Measurements from ENCODE around the gene FZD4. TPM values are rescaled to one million over a fixed set of nuclear protein-coding genes. Genes with fewer than 3 reads are reported as not detected.
"Not testable (repeated sequence)": the region's sequence is repeated elsewhere in the genome, so short reads cannot be mapped to it uniquely, and the experiment has no call there.

The FZD4 gene
- total RNA-seq, 1 donor from 2014 or later, result 167 TPM

DNA sequence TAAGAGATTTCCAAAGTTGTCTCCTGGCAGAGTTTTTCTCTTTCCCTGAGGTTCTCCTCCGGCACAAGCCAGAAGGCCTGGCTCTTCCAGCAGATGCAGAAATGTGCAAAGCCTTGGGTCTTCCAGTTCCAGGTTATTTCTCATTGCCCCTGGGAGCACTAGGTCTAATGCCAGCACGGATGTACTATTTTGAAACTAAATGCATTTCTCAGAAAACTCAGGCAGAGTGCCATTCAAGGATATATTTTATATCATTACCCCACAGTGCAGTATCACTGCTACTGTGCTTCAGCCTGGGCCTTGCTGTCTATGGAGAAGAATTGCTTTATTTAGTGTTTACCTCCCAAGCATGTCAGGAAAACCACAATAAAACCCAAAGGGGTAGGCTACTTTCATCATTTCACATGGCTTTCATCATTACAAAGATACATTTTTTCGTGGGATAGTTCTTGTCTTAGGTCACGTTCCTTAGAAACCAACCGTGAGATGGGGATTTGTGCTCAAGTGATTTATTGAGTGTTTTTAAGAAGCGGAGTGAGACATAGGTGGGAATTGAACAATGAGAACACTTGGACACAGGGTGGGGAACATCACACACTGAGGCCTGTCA is 22.4 kb upstream of the FZD4 start:
- DNase-seq (ENCODE audit: low read depth, low spot score), result no peak

DNA sequence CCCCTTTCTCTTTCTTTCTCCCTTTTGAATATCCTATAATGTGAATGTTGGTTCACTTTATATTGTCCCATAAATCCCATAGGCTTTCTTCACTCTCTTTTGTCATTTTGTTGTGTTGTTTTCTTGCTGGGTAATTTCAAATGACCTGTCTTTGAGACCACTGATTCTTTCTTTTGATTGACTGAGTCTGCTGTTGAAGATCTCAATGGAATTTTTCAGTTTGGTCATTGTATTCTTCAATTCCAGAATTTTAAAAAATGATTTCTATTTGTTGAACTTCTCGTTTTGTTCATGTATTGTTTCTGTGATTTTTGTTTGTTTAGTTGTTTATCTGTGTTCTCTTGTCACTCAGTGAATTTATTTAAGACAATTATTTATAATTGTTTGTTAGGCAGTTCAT is 17.5 kb upstream of the FZD4 start:
- no peak for DNase-seq (ENCODE audit: low read depth, low spot score)

DNA sequence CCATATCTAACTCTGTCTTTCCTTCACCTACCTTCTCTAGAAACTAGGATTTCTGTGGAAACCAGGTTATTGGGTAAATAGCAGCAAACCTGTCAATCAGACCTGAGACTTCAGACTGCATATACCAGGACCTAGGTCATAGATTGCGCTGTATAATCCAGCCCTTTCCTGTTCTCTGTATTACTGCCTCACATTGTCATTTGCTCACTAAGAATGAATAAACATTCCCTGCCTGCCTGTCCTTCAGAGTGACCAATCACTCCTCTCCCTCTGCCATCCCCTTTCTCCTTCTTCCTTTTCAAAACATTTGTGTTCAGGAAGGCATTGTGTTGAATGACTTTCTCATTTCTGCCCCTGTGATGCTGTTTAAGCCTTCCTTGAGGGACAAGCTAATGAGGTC is 14.1 kb upstream of the FZD4 start:
- no peak for DNase-seq (ENCODE audit: low read depth, low spot score)

DNA sequence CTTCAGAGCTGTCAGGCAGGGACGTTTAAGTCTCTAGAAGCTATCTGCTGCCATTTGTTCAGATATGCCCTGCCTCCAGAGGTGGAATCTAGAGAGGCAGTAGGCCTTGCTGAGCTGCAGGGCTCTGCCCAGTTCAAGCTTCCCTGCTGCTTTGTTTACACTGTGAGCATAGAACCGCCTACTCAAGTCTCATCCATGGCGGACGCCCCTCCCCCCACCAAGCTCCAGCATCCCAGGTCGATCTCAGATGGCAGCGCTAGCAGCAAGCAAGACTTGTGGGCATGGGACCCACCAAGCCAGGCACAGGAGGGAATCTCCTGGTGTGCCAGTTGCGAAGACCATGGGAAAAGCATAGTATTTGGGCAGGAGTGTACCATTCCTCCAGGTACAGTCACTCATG is 12.4 kb upstream of the FZD4 start:
- not testable (repeated sequence) for DNase-seq (ENCODE audit: low read depth, low spot score)

DNA sequence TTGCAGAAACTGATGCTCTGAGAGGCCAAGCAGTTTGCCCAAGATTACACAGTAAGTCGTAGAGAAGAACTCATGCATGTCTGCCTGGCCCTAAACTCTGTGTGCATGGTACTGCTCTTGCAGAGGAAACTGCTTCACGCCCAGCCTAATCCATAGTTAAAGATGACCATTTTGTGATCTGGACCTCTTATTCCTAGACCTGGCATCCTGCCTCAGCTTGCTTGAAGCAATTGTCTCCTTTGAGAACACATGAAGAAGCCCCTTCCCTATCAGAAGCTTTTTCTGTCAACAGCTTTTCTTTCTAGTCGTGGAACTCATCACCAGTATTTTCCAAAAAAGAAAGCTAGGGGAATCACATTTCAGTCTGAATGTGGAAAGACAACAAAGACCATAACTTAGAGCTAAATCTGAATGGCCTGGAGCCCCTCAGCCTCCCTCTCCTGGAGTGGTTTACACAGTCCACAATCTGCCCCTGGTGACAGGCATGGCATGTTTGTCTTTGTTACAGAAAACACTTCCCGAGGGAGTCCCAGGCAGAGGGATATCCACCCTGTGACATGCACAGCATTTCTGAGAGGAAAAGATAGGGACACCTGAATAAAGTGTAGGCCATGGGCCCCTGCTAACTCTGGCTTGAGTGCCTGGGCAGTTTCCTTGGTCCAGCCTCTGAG is 2.9 kb upstream of the FZD4 start:
- DNase-seq (ENCODE audit: low read depth, low spot score), result no peak

DNA sequence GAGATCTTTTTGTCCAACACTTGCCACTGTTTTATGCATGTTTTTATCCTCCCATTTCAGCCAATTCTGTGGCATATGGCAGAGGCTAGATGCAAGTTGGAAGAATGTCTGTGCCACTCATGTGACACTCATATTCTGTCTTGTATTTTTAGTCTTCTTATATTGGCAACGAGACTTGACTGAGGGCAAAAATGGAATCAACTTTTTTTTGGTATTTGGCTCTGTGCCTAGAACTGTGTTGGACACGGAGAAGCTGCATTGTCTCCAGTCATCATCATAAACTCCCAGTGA is 1.7 kb upstream of the FZD4 start:
- no peak for DNase-seq (ENCODE audit: low read depth, low spot score)

DNA sequence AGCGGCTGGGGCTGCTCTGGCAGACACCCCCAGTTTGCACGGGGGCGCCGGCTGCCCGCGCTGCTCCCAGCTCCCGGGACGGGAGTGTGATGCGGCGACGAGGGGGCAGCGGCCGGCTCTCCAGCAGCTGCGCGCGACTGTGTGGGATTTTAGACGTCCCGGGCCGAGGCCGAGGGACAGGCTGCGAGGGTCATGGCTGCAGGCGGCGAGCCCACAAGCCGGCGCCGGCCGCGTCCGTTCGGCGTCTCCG is 159 bp downstream of the FZD4 start:
- no peak for DNase-seq (ENCODE audit: low read depth, low spot score)

GRCh38 chr11:86954269-86955110 is 705 bp downstream of the FZD4 start:
- no peak for DNase-seq (ENCODE audit: low read depth, low spot score)

DNA sequence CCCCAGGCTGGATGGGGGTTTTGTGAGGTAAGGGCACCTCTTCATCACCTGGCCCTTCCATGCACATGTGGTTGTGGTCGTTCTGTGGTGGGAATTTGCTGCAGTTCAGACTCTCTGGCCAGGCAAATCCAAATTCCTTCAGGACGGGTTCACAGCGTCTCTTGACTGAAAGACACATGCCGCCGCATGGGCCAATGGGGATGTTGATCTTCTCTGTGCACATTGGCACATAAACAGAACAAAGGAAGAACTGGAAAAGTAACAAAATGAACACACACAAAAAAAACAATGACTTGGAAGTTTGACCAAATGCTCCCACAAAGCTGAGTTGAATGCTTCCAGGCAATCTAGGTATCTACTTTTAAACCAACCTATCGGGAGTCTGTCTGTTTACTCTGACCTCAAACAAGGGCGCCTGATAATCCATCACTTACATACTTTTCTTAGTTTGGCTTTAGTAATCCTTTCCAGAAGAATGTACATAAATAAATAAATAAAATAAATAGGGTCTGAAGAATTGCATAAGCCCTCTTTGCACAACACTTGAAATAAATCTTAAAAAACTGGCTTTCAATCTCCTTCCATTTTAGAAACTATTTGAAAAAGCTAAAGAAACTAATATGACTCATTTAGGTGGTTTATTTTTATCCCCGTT is 2.8 kb downstream of the FZD4 start:
- DNase-seq (ENCODE audit: low read depth, low spot score), result no peak

GRCh38 chr11:86951706-86952105 is 3.5 kb downstream of the FZD4 start:
- no peak for DNase-seq (ENCODE audit: low read depth, low spot score)

- no peak for DNase-seq (ENCODE audit: low read depth, low spot score)
These were observed 4.6 kb downstream of the FZD4 start for GRCh38 chr11:86950661-86950995.

DNA sequence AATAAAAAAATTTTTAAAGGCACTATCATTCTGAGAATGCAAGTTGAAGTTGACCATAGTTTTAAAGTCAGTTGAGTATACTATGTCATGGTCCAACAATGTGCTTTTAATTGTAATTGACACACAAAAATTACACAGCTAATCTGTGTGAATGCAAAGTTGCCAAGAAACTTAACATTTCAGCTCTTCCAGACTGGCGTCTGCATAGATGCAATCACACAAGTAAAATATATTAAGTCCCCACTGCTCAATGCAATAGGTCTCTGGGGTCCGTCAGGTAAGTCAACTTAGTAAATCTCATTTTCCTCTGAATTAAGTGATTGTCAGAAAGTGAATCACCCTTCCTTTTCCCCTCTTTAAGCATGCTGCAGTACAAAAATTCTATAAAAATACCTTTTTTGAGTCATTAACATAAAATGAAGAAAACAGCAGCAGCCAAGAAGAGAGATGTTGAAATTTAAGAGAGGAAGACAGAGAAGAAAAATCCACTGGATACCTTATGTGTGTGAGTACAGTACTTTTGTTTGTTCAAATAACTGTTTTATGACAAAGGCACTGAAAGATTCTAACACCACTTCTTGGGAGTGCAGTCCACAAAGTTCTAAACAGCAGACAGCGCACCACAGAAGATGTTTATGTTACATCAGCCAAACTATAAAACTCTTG is 5.1 kb downstream of the FZD4 start:
- DNase-seq (ENCODE audit: low read depth, low spot score), result no peak

DNA sequence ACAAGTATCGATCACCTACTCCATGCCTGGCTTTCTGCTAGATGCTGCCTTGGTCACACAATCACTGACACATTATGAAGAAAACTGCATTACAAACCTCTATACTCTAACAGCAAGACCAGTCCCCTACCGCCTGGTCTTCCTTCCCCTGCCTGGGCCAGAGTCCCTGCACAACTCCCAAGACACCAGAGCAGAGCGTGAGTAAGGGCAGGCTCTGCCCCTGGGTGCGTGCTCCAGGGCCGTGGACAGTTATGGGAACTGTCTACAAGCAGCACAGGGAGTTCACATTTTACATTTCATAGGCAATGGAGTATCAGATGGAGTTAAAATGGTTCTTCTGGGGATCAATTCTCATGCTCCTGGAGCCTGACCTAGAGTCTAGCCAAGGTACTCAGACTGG is 6.5 kb downstream of the FZD4 start:
- no peak for DNase-seq (ENCODE audit: low read depth, low spot score)

GRCh38 chr11:86947541-86947940 is 7.7 kb downstream of the FZD4 start:
- DNase-seq (ENCODE audit: low read depth, low spot score), result no peak

GRCh38 chr11:86943505-86943904 is 11.7 kb downstream of the FZD4 start:
- DNase-seq (ENCODE audit: low read depth, low spot score), result not testable (repeated sequence)

GRCh38 chr11:86941871-86942599 is 13.2 kb downstream of the FZD4 start:
- DNase-seq (ENCODE audit: low read depth, low spot score), result no peak

GRCh38 chr11:86941077-86941870 is 13.9 kb downstream of the FZD4 start:
- DNase-seq (ENCODE audit: low read depth, low spot score), result no peak

GRCh38 chr11:86940122-86940777 is 14.9 kb downstream of the FZD4 start:
- no peak for DNase-seq (ENCODE audit: low read depth, low spot score)

DNA sequence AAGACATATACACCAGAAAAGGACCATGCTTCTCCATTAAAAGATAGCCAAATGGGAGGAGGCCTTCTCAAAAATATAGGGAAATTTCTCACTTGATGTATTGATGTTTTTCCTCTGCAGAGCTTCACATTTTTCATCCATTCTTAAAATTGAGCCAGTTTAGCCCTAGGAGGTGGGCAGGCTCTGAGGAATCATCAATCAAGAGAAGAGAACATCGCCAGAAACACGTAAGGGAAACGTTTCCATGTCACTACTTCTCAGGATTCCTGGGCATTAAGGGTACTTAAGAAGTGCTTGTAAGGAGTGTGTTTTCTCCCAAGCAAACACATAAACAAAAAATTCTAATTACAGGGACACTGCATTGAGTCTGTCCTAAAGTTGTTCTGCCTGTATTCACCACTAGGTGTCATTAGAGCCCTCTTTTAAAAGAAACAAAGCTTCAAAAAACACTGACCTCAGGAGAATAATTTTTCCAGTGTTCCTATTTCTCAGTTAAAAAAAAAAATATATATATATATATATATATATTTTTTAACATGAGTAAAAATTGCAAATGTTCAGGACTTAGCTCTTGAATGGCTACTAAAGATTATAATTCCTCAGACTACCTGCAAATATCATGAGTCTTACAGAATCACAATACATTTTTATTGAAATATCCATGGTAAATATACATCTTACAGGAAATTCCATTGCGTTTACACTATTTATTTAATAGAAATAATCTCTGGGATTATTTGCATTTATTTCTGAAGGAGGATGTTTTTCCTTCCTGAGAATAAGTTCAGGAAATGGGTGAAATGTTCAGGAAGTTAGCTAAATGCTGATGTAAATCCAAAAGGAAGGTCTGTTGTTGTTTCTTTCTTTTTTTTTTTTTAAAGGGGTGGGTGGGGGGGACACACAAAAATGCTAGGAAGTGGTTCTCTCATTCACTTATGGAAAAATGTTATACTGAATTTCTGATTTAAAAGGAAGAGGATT is 16.0 kb downstream of the FZD4 start:
- no peak for DNase-seq (ENCODE audit: low read depth, low spot score)
